ENCODE data around the gene SLC44A4.

DNA sequence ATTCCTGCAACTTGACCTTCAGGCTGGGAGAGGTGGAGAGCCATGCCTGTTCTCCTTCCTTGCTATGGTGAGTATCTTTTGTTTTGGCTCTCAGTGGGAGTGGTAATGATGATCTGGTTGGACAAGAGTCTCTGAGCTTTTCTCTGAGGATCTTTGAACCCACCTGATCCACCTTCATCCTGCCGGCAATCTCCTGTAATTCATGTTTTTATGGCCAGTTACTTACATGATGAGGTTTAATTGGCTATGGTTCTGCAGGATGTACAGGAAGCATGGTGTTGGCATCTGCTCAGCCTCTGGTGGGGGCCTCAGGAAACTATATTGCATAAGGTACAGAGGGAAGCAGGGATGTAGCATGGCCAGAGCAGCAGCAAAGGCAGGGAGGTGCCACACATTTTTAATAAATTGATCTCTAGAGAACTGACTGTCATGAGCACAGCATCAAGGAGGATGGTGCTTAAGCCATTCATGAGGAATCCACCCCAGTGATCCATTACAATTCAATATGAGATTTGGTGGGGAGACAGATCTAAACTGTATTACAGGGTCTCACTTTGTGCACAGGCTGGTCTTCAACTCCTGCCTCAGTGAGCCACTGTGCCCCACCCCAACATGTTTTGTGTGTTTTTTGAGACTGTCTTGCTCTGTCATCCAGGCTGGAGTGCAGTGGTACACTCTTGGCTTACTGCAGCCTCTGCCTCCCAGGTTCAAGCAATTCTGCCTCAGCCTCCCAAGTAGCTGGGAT lies 41.3 kb downstream of the SLC44A4 start:
- TF ChIP-seq, protein P1, sequence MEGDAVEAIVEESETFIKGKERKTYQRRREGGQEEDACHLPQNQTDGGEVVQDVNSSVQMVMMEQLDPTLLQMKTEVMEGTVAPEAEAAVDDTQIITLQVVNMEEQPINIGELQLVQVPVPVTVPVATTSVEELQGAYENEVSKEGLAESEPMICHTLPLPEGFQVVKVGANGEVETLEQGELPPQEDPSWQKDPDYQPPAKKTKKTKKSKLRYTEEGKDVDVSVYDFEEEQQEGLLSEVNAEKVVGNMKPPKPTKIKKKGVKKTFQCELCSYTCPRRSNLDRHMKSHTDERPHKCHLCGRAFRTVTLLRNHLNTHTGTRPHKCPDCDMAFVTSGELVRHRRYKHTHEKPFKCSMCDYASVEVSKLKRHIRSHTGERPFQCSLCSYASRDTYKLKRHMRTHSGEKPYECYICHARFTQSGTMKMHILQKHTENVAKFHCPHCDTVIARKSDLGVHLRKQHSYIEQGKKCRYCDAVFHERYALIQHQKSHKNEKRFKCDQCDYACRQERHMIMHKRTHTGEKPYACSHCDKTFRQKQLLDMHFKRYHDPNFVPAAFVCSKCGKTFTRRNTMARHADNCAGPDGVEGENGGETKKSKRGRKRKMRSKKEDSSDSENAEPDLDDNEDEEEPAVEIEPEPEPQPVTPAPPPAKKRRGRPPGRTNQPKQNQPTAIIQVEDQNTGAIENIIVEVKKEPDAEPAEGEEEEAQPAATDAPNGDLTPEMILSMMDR (IDR thresholded peaks at IDR 0.05; ENCODE audit: low read length): no peak
- no peak for TF ChIP-seq EZH2 (IDR thresholded peaks at IDR 0.05; ENCODE audit: borderline replicate concordance, low read length)

Data from OCI-LY1 (cell line).